ENCODE data around the gene MAP3K8.

The MAP3K8 gene

DNA sequence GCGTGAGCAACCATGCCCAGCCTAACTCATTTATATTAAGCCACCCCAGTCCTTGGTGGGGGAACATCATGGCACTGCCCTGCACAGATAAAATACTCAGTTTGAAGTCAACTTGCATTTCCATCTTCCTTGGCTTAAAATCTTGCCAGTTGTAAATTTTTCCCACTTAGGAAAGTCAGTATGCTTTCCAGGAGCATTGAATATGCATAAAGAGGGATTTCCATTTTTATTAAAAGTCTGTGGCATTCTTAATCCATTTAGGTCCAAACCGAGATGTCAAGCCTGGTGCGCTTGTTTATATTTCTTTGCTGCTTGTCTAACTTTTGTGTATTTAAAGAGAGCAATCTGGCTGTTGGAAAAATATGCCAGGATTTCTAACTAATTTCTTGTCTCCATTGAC, 26.1 kb downstream of the MAP3K8 start:
- H3K4me1 ChIP-seq (ENCODE audit: control insufficient read depth, low read length): peaks cover 22% of the 10 kb centered on the region

DNA sequence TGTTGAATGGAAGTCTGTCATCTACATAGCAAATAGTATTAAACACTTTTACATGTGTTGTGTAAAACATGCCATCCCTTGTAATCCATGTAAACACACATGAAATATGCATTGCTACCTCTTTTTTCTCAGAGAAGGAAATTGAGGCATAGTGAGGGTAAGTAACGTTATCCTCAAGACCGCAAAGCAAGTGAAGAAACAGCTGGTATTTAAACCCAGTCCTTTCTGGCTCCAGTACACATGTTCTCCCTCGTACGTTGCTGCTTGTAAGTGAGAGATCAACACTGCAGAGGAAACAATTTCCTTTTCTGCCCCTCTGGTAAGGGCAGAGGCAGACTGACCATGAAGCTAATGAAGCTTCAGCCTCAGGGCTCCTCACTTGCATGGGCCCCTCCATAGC, 28.5 kb downstream of the MAP3K8 start:
- H3K4me2 ChIP-seq (ENCODE audit: low read length): no peak overlapping the region
- H3K9me3 ChIP-seq (ENCODE audit: control insufficient read depth, insufficient read depth, low read length): no peaks in the 10 kb centered on the region
- H4K20me1 ChIP-seq (ENCODE audit: control insufficient read depth, insufficient read depth, low read depth, low read length): no peaks in the 10 kb centered on the region
- H3K27me3 ChIP-seq (ENCODE audit: control insufficient read depth, low read length): no peaks in the 10 kb centered on the region
- no peak for TF ChIP-seq EZH2phosphoT487 (IDR thresholded peaks at IDR 0.05; ENCODE audit: borderline replicate concordance, low read length)
- TF ChIP-seq, protein P1, sequence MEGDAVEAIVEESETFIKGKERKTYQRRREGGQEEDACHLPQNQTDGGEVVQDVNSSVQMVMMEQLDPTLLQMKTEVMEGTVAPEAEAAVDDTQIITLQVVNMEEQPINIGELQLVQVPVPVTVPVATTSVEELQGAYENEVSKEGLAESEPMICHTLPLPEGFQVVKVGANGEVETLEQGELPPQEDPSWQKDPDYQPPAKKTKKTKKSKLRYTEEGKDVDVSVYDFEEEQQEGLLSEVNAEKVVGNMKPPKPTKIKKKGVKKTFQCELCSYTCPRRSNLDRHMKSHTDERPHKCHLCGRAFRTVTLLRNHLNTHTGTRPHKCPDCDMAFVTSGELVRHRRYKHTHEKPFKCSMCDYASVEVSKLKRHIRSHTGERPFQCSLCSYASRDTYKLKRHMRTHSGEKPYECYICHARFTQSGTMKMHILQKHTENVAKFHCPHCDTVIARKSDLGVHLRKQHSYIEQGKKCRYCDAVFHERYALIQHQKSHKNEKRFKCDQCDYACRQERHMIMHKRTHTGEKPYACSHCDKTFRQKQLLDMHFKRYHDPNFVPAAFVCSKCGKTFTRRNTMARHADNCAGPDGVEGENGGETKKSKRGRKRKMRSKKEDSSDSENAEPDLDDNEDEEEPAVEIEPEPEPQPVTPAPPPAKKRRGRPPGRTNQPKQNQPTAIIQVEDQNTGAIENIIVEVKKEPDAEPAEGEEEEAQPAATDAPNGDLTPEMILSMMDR (IDR thresholded peaks at IDR 0.05; ENCODE audit: low read depth, low read length, poor library complexity, severe bottlenecking): no peak
- no peaks in the 10 kb centered on the region for H3F3A ChIP-seq (ENCODE audit: control insufficient read depth, insufficient read depth)
- H3K36me3 ChIP-seq (ENCODE audit: control insufficient read depth, low read length): peaks cover 12% of the 10 kb centered on the region
- H3K4me3 ChIP-seq (ENCODE audit: low read length): no peak overlapping the region
- H3K27ac ChIP-seq (ENCODE audit: low read depth, low read length): no peak overlapping the region
- H3K4me1 ChIP-seq (ENCODE audit: control insufficient read depth, low read length): peaks cover under 1% of the 10 kb centered on the region
- no peaks in the 10 kb centered on the region for H3K9me2 ChIP-seq (replicated peaks; ENCODE audit: control insufficient read depth, low read length)
- no peaks in the 10 kb centered on the region for H3K79me2 ChIP-seq (ENCODE audit: control insufficient read depth, low read length)

More for the DNA sequence above, 26.1 kb downstream of the MAP3K8 start:
- H3K27me3 ChIP-seq (ENCODE audit: control insufficient read depth, low read length): no peaks in the 10 kb centered on the region
- no peak overlapping the region for H3K4me3 ChIP-seq (ENCODE audit: low read length)
- 0 out of 2 replicates have a peak, but pooled peaks cover 5% of the 10 kb centered on the region for H3F3A ChIP-seq (ENCODE audit: control insufficient read depth, insufficient read depth)
- H3K27ac ChIP-seq (ENCODE audit: low read depth, low read length): no peak overlapping the region
- H3K9me3 ChIP-seq (ENCODE audit: control insufficient read depth, insufficient read depth, low read length): no peaks in the 10 kb centered on the region
- H3K36me3 ChIP-seq (ENCODE audit: control insufficient read depth, low read length): peaks cover 12% of the 10 kb centered on the region
- no peak overlapping the region for H3K4me2 ChIP-seq (ENCODE audit: low read length)
- TF ChIP-seq EZH2phosphoT487 (IDR thresholded peaks at IDR 0.05; ENCODE audit: borderline replicate concordance, low read length): no peak
- TF ChIP-seq, protein P1 (IDR thresholded peaks at IDR 0.05; ENCODE audit: low read depth, low read length, poor library complexity, severe bottlenecking): no peak
- H3K9me2 ChIP-seq (replicated peaks; ENCODE audit: control insufficient read depth, low read length): no peaks in the 10 kb centered on the region
- no peaks in the 10 kb centered on the region for H4K20me1 ChIP-seq (ENCODE audit: control insufficient read depth, insufficient read depth, low read depth, low read length)
- H3K79me2 ChIP-seq (ENCODE audit: control insufficient read depth, low read length): no peaks in the 10 kb centered on the region

DNA sequence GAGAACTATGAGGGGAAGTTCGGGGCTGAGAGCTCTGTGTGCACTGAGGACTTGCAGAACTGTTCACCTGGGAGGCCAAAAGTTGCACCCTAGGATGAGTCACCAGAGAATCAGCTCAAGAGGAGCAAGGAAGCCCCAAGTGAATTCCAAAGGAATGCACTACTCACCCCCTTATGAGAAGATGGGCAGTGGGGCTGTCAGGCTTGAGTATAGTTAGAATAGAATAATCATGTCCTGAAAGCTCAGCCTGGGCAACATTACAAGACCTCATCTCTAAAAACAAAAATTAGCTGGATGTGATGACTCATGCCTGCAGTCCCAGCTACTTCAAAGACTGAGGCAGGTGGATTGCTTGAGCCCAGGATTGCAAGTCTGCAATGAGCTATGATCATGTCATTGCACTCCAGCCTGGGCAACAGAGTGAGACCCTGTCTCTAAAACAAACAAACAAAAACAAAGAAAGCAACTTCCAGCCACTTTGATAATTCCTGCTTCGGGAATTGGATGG, 30.0 kb downstream of the MAP3K8 start:
- Histone ChIP-seq H3K4me2 (ENCODE audit: low read length) (no peak overlapping the region), H4K20me1 (ENCODE audit: control insufficient read depth, insufficient read depth, low read depth, low read length) (no peaks in the 10 kb centered on the region)
- TF ChIP-seq, protein P1 (IDR thresholded peaks at IDR 0.05; ENCODE audit: low read depth, low read length, poor library complexity, severe bottlenecking): no peak
- no peak for TF ChIP-seq EZH2phosphoT487 (IDR thresholded peaks at IDR 0.05; ENCODE audit: borderline replicate concordance, low read length)

More for the DNA sequence above, 30.0 kb downstream of the MAP3K8 start:
- Histone ChIP-seq H3K36me3 (ENCODE audit: control insufficient read depth, low read length) (peaks cover 12% of the 10 kb centered on the region), H3F3A (ENCODE audit: control insufficient read depth, insufficient read depth) (no peaks in the 10 kb centered on the region), H3K79me2 (ENCODE audit: control insufficient read depth, low read length) (no peaks in the 10 kb centered on the region), H3K9me3 (ENCODE audit: control insufficient read depth, insufficient read depth, low read length) (no peaks in the 10 kb centered on the region), H3K27me3 (ENCODE audit: control insufficient read depth, low read length) (no peaks in the 10 kb centered on the region), H3K4me1 (ENCODE audit: control insufficient read depth, low read length) (peaks cover 9% of the 10 kb centered on the region), H3K9me2 (replicated peaks; ENCODE audit: control insufficient read depth, low read length) (no peaks in the 10 kb centered on the region), H3K27ac (ENCODE audit: low read depth, low read length) (no peak overlapping the region), H3K4me3 (ENCODE audit: low read length) (no peak overlapping the region)

Data from DOHH2 (cell line).